OCI-LY7 (cell line): ENCODE results near the gene UTP20. TPM values are rescaled to one million over a fixed set of nuclear protein-coding genes. Genes with fewer than 3 reads are reported as not detected.

Experiments used
- BruUV-seq: library from RNA; stranded (reverse); fragments of 400-500 nt; replicated peaks from 2 replicates; lab custom pipeline; 2021; lab: Mats Ljungman, UMichigan
- CTCF ChIA-PET: fragments of 300-600 bp; sonication (Branson Sonifier 250); formaldehyde crosslinking; loops from one replicate; lab custom pipeline; 2022; ENCODE audit warnings: antibody characterized with exemption; ENCODE audit not compliant: unreplicated experiment; lab: Charles Lee
- POLR2A ChIA-PET: fragments of 300-600 bp; sonication (Branson Sonifier 250); formaldehyde crosslinking; loops from one replicate; lab custom pipeline; 2022; ENCODE audit warnings: antibody characterized with exemption; lab: Charles Lee
- DNase-seq: peaks from one replicate; pipeline ENCODE4 v3.0.0-alpha.2; 2015; ENCODE audit warnings: low spot score
- H2AFZ ChIP-seq: fragments of 200-600 bp; sonication (generic), shearing (Covaris generic); 2 replicates; pipeline ENCODE4 v1.6.1; 2014; ENCODE audit warnings: mild to moderate bottlenecking, antibody characterized with exemption, low read length, moderate library complexity
- H3K27ac ChIP-seq: fragments of 200-600 bp; sonication (generic); 2 replicates; pipeline ENCODE4 v1.5.1; 2014; ENCODE audit warnings: mixed run types, low read depth, mild to moderate bottlenecking, moderate library complexity, low read length, inconsistent platforms; ENCODE audit not compliant: poor library complexity, severe bottlenecking
- H3K36me3 ChIP-seq: fragments of 200-600 bp; sonication (generic); 2 replicates; pipeline ENCODE4 v1.6.1; 2014; ENCODE audit warnings: mild to moderate bottlenecking, antibody characterized with exemption, low read length, moderate library complexity, mixed read lengths; ENCODE audit not compliant: insufficient read depth
- H3K4me1 ChIP-seq: fragments of 200-600 bp; sonication (generic); 2 replicates; pipeline ENCODE4 v1.5.1; 2014; ENCODE audit warnings: mild to moderate bottlenecking, low read length; ENCODE audit not compliant: insufficient read depth, poor library complexity, severe bottlenecking
- H3K4me2 ChIP-seq: fragments of 200-600 bp; sonication (generic); 2 replicates; pipeline ENCODE4 v1.6.1; 2014; ENCODE audit warnings: mild to moderate bottlenecking, low read length
- H3K4me3 ChIP-seq: fragments of 200-600 bp; sonication (generic); 2 replicates; pipeline ENCODE4 v1.5.1; 2014; ENCODE audit warnings: mild to moderate bottlenecking, low read depth, low read length; ENCODE audit not compliant: poor library complexity, severe bottlenecking
- H3K79me2 ChIP-seq: fragments of 200-600 bp; sonication (generic); 2 replicates; pipeline ENCODE4 v1.6.1; 2016; ENCODE audit warnings: low read depth, mild to moderate bottlenecking, low read length, moderate library complexity, mixed read lengths; ENCODE audit not compliant: insufficient read depth
- H3K9me2 ChIP-seq: fragments of 200-600 bp; sonication (generic); 2 replicates; pipeline ENCODE4 v1.6.1; 2016; ENCODE audit warnings: mild to moderate bottlenecking, low read length, mixed read lengths; ENCODE audit not compliant: insufficient read depth
- H3K9me3 ChIP-seq: fragments of 200-600 bp; sonication (generic); 2 replicates; pipeline ENCODE4 v1.6.1; 2014; ENCODE audit warnings: mild to moderate bottlenecking, mixed run types, low read length, mixed read lengths
- H4K20me1 ChIP-seq: fragments of 200-600 bp; sonication (generic); 2 replicates; pipeline ENCODE4 v1.6.1; 2014; ENCODE audit warnings: mild to moderate bottlenecking, antibody characterized with exemption, low read length, moderate library complexity, mixed read lengths; ENCODE audit not compliant: insufficient read depth
- CTCF ChIP-seq: fragments of 200-600 bp; sonication (generic); conservative IDR thresholded peaks from 2 replicates; pipeline ENCODE4 v1.5.1; 2014; ENCODE audit warnings: mild to moderate bottlenecking, antibody characterized with exemption, low read length, moderate library complexity, mixed read lengths
- EZH2phosphoT487 ChIP-seq: fragments of 200-600 bp; sonication (generic); IDR thresholded peaks from 2 replicates; pipeline ENCODE4 v1.6.1; 2018; ENCODE audit warnings: low read depth, borderline replicate concordance, mild to moderate bottlenecking, mixed run types, antibody characterized with exemption, low read length, moderate library complexity, mixed read lengths
- intact Hi-C: fragments of 100-400 bp; cut with micrococcal nuclease; formaldehyde crosslinking; loops from one replicate; pipeline ENCODE4 v1.10.0; 2022; ENCODE audit not compliant: unreplicated experiment
- total RNA-seq, 2 experiments: library from RNA; depleted of rRNA in 1 of 2; stranded (reverse); fragments of >200 nt in 1 of 2; shearing (Covaris generic) in 1 of 2; gene quantifications; 2 replicates each; pipeline ENCODE4 v1.2.3, GENCODE V29; 2014 to 2022

UTP20 gene
- total RNA-seq, 2 experiments from 2014 or later = 15.7 to 21.4 TPM

- H4K20me1 ChIP-seq = no peaks in the 10 kb centered on the region
- H3K4me3 ChIP-seq = no peak overlapping the region
- intact Hi-C loops = no loop called here
- no peaks in the 10 kb centered on the region for H3K36me3 ChIP-seq
- ChIA-PET POLR2A (interaction anchor here (1.4 kb wide), 1 partner anchor 23 kb away, joined by 4 read pairs; no protein-coding TSS in a partner anchor), CTCF (no interaction called here)
- no peak for DNase-seq
- no peaks in the 10 kb centered on the region for H3K9me2 ChIP-seq
- no peak overlapping the region for H3K4me2 ChIP-seq
- no peak overlapping the region for H3K27ac ChIP-seq
- H3K4me1 ChIP-seq = no peaks in the 10 kb centered on the region
- no peaks in the 10 kb centered on the region for H3K79me2 ChIP-seq
- no peaks in the 10 kb centered on the region for H3K9me3 ChIP-seq
- TF ChIP-seq CTCF (no peak), EZH2phosphoT487 (no peak)
- no TSS peak for BruUV-seq
- H2AFZ ChIP-seq = no peak overlapping the region
Measured at GRCh38 chr12:101231636-101232035, 48.3 kb upstream of the UTP20 start.

DNA sequence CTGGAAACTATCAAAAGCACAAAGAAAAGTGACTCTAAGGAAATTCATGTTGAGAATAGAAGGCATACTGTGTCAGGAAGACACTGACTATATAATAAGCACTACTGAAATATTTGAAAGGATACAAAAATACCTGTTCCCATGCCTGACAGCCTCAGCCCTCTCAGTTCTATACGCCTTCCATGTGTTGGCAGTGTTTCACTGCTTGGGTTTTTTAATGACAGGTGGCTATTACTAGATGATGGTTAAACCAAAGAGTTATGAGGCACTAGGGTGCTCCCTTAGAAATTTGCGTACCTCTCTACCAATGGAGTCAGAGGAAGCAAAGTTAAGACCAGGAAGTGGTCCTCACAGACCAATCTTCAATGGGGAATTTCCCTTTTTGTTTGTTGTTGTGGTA lies 44.2 kb upstream of the UTP20 start:
- no peak for DNase-seq
- intact Hi-C loops = no loop called here
- BruUV-seq = no TSS peak
- no peaks in the 10 kb centered on the region for H3K4me1 ChIP-seq
- H3K4me3 ChIP-seq = no peak overlapping the region
- peaks cover 17% of the 10 kb centered on the region; the same call in 1 of the 2 replicates for H3K9me3 ChIP-seq
- H3K4me2 ChIP-seq = no peak overlapping the region
- H3K36me3 ChIP-seq = no peaks in the 10 kb centered on the region
- no peak for TF ChIP-seq CTCF
- TF ChIP-seq EZH2phosphoT487 = no peak
- no peaks in the 10 kb centered on the region for H4K20me1 ChIP-seq
- no peaks in the 10 kb centered on the region for H3K9me2 ChIP-seq
- H3K79me2 ChIP-seq = no peaks in the 10 kb centered on the region
- no peak overlapping the region for H3K27ac ChIP-seq
- ChIA-PET CTCF (no interaction called here), POLR2A (no interaction called here)
- no peak overlapping the region for H2AFZ ChIP-seq

GRCh38 chr12:101238306-101238705 lies 41.6 kb upstream of the UTP20 start:
- Histone ChIP-seq H3K4me3 (no peak overlapping the region), H3K27ac (no peak overlapping the region), H4K20me1 (no peaks in the 10 kb centered on the region), H3K4me1 (peaks cover 2% of the 10 kb centered on the region), H3K36me3 (no peaks in the 10 kb centered on the region), H2AFZ (no peak overlapping the region), H3K9me2 (no peaks in the 10 kb centered on the region), H3K4me2 (no peak overlapping the region), H3K9me3 (peaks cover 17% of the 10 kb centered on the region; the same call in 1 of the 2 replicates), H3K79me2 (no peaks in the 10 kb centered on the region)
- POLR2A ChIA-PET = no interaction called here
- CTCF ChIA-PET = no interaction called here
- DNase-seq = no peak
- intact Hi-C loops = no loop called here
- TF ChIP-seq EZH2phosphoT487 (no peak), CTCF (no peak)
- no TSS peak for BruUV-seq
